ENCODE data around the gene ADRB2.

- TF ChIP-seq CTCF (IDR thresholded peaks at IDR 0.05) (no peak), POLR2A (IDR thresholded peaks at IDR 0.05) (no peak)
These were observed 10.1 kb upstream of the ADRB2 start for GRCh38 chr5:148816357-148816756.
